GM18502 (cell line): ENCODE results near the gene HSPA12A.

ENCODE experiments used
- ATAC-seq: cut with Tn5 transposase; IDR thresholded peaks from one replicate; pipeline ENCODE4 v1.9.1; 2021; ENCODE audit warnings: mild to moderate bottlenecking; ENCODE audit not compliant: unreplicated experiment, poor library complexity

HSPA12A gene

DNA sequence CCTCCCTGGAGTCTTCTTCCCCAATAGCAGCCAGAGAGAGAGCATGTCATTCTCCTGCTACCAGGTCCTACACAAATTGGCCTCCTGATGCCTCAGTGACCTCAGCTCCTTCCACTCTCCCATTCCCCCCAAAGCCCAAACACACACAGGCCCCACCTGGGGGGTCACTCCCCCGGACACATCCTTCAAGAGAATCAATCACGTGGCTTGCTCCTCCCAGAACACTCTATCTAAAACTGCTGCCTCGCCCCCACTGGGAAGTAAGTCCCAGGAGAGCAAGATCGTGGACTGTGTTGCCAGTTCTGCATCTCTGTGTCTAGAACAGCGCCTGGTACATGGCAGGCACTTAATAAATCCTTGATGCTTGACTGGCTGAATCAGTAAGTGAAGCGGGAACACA is 2.5 kb upstream of the HSPA12A start:
- ATAC-seq = no peak

DNA sequence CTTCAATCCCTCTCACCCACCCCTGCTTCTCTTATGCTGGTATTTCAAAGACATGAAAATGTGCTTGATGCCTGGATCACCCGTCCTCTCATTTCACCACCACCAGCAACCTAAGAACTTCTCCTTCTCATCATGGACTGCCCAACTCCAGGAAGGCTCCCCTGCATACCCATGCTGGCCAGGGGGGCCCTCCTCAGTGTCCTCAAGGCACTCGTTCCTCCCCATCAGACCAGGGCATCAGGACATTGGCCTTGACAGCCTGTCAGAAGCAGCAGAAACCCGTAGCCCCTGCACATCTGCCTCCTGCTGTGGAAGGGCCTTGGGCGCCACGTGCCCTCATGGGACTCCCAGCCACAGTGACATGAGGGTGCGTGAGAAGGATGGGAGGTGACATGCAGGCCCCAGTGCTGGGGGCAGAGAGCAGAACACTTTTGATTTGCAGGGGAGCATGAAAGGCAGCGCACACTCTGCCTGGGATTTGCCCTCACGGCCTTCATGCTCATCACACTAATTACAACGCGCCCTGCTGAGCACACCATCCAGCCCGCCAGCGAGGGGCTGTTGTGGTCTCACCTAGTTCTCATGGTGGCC is 1.9 kb upstream of the HSPA12A start:
- ATAC-seq = no peak

GRCh38 chr10:116743266-116744064 is 1.1 kb upstream of the HSPA12A start:
- no peak for ATAC-seq

- no peak for ATAC-seq
Measured at GRCh38 chr10:116741391-116742351, 695 bp downstream of the HSPA12A start.

- ATAC-seq = no peak
Measured at GRCh38 chr10:116740971-116741370, 1.4 kb downstream of the HSPA12A start.

GRCh38 chr10:116738339-116738738 is 4.0 kb downstream of the HSPA12A start:
- no peak for ATAC-seq

- no peak for ATAC-seq
Measured at GRCh38 chr10:116737627-116738327, 4.6 kb downstream of the HSPA12A start.

GRCh38 chr10:116733566-116733965 is 8.8 kb downstream of the HSPA12A start:
- no peak for ATAC-seq

DNA sequence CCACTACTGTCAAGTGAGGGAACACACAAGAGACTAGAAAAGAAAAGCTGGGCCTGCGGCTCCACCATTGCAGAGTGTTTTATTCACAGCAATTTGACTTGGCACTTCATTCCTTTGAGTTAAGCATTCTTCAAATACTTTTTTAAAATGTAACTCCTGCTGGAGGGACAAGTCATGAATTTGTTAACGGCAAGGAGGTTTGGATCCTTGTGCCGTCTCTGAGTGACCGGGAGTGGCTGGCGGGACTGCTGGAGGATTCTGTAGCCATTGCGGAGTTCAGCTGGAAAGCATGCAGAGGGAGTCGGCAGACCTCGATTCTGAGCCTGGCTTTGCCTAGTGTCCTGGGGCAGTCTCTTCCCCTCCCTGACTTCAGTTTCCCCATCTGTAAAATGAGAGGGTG is 9.8 kb downstream of the HSPA12A start:
- ATAC-seq = no peak

DNA sequence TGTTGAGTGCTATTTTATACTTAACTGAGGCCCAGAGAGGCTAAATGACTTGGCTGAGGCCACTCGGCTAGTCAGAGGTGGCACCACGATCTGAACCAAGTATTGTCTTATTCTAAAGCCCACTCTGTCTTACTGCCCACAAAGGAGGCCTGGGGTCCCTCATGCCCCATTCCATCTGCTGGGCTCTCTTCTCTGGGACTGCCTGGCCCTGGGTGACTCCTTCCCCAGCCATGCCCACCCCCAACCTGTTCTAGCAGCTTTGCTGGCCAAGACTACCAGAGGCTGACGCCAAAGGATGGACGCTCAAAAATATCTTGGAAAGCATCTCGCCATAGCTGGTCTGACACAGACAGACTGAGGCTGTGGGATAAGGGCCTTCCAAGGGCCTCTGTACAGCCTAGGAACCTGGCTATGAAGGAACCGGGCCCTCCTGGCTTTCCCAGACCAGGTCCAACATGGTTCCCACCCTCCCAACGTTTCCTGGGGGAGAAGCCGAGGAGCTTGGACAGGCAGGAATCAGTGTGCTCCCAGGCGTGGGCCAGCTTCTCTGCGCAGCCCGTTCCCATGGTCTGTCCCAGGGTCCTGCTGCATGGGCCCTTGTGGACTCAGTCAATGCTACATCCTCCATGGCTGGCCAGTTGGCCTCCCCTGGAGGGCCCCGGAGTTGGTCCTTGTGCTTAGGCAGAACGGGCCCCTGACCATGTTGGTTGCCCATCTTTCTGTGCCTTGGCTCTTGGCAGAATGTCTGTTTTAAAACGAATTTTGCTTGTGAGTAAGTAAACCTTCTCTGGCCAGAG is 11.7 kb downstream of the HSPA12A start:
- ATAC-seq = no peak

DNA sequence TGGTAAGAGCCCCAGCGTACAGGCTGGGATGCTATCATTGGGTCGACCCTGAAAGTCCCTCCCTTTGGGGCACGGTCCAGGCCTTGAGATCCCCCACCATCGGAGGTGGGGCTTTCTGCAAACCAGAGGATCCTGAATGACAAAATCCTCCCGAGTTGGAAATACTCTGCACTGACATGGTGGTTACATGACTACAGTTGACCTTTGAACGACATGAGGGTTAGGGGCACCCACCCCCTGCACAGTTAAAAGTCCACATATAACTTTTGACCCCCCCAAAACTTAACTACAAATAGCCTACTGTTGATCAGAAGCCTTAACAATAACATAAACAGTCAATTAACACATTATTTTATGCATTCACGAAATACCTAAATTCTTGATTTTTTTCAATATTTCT is 13.1 kb downstream of the HSPA12A start:
- no peak for ATAC-seq

DNA sequence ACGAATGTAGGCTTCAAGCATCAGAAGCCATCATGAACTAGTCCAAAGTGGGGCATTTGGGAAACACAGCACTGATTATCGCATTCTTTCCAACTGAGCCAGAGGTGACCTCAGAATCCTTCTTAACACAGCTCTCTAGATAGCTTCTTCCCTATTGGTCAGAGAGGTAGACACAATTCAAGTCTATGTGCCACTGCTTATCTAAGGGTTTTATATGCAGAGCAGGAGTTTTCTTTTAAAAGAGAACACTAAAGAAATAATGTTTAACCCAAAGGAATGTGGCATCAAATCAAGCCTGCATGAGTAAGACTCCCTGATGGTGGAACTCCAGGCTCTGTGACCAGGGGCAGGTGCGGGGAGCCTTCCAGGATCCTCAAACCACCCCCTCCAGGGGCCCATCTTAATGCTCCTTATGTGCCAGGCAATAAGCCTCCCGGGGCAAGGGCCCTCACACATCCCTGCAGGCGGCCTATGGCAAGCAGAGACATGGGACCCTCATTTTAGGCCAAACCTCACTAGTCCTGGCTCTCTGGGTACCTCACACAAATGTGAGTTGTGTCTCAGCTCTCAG is 13.8 kb downstream of the HSPA12A start:
- ATAC-seq = no peak

- no peak for ATAC-seq
Measured at GRCh38 chr10:116723428-116724281, 18.7 kb downstream of the HSPA12A start.

DNA sequence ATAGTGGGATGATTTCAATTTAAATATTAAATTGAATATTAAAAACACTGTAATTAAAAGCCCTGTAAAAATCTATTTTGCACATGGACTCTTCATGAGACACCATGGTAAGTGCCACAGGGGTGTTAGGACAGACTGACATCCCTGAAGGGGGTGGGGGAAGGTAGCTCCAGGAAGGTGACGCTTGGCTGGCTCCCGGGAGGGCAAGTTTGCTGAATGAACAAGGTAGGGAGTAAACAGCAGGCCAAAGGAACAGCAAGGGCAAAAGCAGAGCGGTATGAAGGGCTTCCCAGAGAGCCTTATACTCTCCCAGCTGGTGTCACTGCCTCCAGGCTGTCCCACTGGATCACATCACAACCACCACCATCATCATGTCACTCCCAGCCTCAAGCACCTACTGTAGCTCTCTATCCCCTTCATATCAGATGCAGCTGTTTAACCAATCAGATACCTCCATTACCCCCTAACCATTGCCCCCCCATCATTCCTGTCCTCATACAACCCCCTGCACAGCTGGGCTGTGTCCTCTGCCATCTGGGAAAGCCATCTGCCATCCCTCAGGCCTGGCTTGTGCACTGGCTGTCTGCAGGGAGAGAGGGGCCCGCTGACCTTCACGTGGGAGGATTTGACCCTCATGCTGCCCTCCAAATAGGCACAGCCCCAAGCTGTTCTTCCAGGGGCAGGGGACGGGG is 19.5 kb downstream of the HSPA12A start:
- ATAC-seq = no peak

DNA sequence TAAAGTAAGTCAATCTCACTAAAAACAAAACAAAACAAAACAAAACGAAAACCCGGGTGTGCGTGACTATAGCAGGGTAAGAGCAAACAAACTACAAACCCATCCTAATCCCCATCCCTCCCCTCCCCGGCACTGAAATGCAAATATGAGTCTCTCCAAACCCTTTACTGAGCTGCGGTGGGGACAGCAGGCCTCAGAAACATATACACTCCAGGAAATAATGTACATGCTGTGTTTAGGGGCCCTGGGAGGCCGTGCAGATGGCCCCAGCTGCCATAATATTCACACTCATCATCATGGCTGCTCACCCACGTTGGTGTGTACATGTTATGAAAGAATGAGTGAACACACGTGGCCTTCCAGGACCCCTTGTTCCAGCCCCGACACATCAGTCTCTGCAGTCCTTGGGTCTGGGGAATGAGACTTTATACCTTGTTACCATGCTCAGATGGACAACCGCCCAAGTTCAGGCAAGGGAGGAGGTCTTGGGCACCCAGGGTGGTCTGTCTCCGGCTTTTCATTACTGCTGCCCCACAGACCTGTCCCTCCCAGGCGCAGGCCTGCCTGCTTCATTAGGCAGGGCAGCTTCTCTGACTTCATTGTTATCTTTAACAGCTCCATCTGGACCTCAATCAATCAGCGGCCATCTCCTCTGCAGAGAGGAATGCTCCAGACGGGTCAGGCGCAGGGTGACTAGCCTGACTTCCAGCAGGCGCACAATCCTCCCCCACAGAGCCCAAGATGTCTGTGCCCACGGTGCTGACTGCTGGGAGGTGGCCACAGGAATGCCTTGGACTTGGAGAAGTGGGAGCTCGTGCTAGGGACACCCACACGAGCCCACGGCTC is 20.6 kb downstream of the HSPA12A start:
- ATAC-seq = no peak

GRCh38 chr10:116720668-116721546 is 21.5 kb downstream of the HSPA12A start:
- no peak for ATAC-seq
